GM19467 (cell line): ENCODE measurements around the gene PIGM.

Experiments
- ATAC-seq: cut with Tn5 transposase; IDR thresholded peaks from one replicate; pipeline ENCODE4 v1.9.1; 2021; ENCODE audit warnings: mild to moderate bottlenecking, moderate library complexity; ENCODE audit not compliant: unreplicated experiment

PIGM gene

DNA sequence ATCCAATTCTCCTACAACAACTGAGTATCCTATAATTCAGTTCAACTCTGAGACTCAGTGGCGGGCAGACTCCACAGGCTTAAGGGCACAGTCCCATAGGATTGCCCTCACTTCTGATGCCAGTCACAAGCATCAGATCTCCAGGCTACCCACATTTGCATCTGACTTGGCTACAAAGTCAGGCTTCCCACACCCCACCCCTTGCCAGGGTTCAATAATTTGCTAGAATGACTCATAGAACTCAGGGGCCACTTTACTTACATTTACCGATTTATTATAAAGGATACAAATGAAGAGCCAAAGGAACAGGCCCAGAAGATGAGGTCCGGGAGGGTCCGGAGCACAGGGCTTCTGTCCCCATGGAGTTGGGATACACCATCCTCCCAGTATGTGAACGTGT lies 41.8 kb downstream of the PIGM start:
- no peak for ATAC-seq

DNA sequence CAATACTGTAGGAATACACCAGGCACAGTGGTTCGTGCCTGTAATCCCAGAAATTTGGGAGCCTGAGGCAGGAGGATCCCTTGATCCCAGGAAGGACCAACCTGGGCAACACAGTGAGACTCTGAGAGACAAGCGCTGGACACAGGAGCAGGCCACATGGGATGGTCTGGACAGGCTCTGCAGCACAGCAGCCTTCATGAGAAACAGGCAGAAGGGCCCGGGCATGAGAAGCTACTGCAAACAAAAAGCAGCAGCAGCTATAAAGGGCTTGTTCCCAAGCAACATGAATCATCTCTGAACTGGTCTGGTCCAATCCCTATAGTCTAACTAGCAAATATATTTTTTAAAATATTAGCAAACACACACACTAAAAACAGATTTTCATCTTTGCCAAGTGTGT lies 42.2 kb downstream of the PIGM start:
- no peak for ATAC-seq

- ATAC-seq, result no peak
These were observed 43.8 kb downstream of the PIGM start for GRCh38 chr1:159988006-159988405.

DNA sequence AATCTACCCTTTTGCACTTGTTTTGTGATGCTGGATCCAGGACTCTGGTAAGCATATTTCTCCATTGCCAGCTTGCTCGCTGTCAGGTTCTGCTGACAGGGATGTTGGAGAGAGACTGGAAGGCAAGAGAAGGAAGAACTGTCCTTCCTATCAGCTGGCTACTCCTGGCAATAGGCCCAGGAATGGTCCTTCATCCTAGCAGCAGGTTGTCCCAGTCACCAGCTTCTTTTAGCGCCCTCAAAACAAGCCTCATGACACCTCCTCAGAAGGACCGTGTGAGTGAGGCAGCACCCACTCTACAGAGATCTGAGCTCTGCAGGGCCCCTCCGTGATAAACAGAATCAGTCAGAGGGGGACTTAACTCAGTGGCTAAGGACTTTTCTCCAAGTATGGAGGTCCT lies 44.6 kb downstream of the PIGM start:
- ATAC-seq, result no peak

DNA sequence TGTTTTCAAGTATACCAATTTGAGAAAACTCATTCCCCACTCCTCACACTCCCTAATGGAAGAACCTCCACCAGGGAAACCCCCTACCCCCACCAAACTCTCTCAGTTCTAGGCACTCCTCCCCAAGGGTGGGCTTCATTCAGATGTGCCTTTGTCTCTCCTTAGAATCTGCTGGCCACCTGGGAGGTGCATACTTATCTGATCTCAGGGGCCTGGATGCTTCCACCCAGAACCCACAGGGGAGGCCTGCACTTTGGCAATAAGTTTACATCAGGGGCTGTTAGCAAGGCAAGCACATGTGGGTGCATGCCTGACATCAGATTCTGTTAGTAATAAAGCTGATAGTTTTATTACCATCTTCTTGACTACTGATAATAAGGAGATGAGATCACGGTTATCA lies 45.3 kb downstream of the PIGM start:
- no peak for ATAC-seq

DNA sequence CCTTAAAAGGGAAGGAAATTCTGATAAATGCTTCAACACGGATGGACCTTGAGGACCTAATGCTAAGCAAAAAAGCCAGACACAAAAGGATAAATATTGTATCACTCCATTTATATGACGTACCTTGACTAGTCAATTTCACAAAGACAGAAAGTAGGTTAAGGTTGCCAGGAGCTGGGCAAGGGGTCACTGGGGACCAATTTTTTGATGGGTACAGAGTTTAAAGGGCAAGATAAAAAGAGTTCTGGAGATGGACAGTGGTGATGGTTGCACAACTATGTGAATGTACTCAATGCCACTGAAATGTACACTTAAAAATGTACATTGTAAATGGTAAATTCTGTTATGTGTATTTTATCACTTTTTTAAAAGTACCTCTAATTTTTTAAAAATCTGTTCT lies 45.7 kb downstream of the PIGM start:
- no peak for ATAC-seq

- ATAC-seq, result no peak
These were observed 46.3 kb downstream of the PIGM start for GRCh38 chr1:159985473-159985872.

DNA sequence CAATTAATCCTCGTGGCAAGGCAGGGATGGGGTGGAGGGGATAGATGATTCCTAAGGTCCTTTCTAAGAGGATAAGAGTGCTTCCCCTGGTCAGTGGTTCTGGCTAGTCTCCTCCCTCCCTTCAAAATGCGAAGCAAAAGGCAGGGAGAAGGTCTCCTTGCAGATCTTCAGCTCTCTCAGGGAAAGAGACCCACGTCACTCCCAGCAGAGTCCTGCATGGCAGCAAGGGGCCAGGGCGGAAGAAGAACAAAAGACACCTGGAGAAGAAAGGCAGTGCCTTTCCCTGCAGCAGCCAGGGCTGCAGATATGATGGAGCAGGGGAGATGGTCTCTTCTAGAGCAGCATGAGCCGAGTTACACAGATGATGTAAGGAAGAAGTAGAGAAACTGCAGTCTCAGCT lies 48.1 kb downstream of the PIGM start:
- ATAC-seq, result no peak

DNA sequence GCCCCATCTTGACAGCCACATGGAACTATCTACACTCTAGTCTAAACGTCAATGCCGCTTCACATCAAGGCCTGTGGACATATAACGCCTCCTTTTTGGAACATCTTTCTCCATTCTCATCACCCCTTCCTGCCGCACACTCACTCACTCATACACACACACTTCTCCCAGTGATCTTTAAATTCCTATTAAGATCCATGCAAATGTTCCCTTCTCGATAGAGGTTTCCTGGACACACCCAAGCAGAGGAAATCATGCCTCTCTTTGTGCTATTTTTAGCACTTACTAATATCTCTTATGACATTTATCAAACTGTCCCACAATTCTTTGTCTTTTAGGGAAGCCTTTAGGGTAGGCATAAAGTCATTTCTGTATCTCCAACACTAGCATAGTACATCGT lies 49.5 kb downstream of the PIGM start:
- ATAC-seq, result no peak

GRCh38 chr1:159981351-159982055 lies 50.3 kb downstream of the PIGM start:
- ATAC-seq, result no peak

- ATAC-seq, result no peak
These were observed 51.0 kb downstream of the PIGM start for GRCh38 chr1:159980786-159981185.

DNA sequence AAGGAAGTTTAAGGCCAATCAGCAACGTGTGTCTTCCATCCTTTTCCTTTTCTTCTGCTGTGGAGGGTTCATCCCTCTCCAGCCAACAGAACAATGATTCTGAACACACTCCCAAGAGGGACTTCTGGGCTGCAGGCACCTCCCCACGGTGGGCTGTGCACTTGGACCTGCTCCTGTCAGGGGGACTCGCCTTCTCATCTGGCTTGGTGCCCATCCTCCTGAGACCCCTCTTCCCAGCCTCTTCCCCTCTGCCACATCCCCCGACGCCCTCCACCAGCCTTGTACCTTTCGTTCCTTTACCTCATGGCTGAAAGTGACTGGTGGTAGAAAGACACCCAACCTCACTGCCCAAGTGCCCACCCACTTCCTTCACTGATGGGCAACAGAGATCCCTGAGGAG lies 51.7 kb downstream of the PIGM start:
- no peak for ATAC-seq

DNA sequence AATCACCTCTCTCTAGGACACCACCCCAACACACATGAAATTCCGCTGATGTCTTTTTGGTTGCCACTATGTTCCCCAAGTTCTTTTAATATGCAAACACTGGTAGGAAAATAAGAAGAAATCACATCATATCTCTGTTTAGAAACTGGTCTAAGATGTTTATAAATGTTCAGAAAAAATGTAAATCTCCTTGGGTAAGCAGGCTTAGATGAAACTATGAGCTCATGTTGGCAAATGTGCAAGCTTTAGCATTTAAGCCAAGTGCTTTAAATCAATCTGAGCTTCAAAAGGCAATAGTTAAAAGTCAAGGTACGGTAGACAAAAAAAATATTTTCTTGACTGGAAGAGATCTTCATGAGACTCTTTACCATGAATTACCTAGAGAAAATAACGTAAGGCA lies 52.5 kb downstream of the PIGM start:
- no peak for ATAC-seq

DNA sequence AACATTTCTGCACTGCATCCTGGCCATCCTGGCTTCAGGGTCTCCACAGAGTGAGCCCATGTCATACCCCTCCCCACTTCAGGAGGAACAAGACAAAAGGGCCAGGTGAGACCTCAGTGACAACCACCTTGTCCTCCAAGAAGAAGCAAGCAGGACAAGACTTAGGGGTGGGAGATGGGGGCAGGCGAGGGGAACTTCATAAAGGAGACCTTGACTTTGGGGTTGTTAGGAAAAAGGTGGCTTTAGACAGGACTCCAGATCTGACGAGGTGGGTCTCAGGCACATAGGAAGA lies 53.7 kb downstream of the PIGM start:
- no peak for ATAC-seq

- ATAC-seq, result no peak
These were observed 54.3 kb downstream of the PIGM start for GRCh38 chr1:159977364-159978106.
